ENCODE measurements around the gene RYR1.
"Not testable (repeated sequence)": the region's sequence is repeated elsewhere in the genome, so short reads cannot be mapped to it uniquely, and the experiment has no call there.

Gene RYR1

DNA sequence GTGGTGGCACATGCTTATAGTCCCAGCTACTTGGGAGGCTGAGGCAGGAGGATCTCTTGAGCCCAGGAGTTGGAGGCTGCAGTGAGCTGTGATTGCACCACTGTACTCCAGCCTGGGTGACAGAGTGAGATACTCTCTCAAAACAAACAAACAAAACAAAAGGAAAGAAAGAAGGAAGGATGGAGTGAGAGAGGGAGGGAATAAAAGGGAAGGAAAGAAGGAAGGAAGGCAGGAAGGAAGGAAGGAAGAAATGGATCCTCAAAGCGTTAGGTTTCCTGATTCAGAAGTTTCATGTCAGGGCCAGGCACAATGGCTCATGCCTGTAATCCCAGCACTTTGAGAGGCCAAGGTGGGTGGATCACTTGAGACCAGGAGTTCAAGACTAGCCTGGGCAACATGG lies 84.5 kb downstream of the RYR1 start:
- DNase-seq: not testable (repeated sequence)

DNA sequence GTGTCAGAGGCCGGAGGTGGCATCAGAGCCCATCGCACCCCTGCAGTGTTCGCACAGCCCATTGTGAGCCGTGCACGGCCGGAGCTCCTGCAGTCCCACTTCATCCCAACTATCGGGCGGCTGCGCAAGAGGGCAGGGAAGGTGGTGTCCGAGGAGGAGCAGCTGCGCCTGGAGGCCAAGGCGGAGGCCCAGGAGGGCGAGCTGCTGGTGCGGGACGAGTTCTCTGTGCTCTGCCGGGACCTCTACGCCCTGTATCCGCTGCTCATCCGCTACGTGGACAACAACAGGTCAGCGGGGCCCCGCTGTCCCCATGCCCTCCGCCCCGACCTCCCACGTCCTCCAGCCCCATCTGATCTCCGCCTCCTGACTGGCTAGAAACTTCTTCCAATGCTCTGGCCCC lies 85.7 kb downstream of the RYR1 start:
- no peak for DNase-seq

DNA sequence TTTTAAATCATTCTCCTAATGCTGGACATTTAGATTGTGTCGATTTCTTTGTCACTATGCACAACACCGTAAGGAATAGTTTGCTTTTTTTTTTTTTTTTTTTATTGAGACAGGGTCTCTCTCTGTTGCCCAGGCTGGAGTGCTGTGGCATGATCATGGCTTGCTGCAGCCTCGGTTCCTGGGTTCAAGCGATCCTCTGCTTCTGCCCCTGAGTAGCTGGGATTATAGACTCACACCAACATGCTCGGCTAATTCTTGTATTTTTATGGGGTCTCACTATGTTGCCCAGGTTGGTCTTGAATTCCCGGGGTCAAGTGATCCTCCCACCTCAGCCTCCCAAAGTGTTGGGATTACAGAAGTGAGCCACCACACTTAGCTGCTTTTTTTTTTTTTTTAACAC lies 86.5 kb downstream of the RYR1 start:
- no peak for DNase-seq

DNA sequence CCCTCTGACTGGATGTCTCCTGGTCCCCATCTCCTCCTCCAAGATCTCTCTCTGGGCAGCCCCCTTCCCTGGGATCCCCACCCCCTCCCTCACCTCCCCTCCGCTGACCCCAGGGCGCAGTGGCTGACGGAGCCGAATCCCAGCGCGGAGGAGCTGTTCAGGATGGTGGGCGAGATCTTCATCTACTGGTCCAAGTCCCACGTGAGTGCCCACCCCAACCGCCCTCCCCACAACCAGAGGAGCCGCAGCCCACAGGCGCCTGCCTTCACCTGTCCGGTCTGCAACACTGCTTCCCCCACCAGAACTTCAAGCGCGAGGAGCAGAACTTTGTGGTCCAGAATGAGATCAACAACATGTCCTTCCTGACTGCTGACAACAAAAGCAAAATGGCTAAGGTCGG lies 89.4 kb downstream of the RYR1 start:
- no peak for DNase-seq

DNA sequence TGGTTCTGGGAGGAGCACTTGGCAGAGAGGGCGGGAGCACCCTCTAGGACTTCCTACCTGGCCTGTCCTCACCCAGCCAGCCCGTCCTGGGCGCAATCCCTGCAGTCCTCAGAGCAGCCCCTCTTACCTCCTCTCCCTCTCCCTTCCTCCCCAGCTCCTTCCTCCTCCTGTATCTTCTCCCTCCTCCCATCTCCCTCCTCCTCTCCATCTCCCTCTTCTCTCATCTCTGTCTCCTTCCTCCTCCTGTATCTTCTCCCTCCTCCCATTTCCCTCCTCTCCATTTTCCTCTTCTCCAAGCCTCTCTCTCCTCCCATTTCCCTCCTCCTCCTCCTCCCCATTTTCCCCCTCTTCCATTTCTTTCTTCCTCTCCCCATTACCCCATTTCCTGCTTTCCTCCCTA lies 89.8 kb downstream of the RYR1 start:
- no peak for DNase-seq

DNA sequence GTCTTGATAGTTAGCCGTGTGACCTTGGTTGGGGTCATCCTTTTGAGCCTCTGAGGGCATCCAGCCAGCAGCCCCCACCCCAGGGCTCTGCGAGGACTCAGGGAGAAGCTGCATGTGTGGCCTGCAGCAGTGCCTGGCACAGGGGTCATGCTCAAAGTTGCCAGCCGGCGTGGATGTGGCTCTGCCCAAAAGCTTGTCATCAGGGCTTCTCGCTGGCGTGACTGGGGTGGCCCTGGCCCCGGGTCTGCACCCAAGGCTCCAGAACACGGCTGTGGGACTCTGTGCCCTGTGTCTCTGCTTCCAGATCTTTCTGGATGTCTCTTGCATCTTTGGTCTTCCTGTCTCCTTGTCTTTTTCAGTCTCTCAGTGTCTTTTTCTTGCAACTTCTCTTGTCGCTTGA lies 90.9 kb downstream of the RYR1 start:
- no peak for DNase-seq

DNA sequence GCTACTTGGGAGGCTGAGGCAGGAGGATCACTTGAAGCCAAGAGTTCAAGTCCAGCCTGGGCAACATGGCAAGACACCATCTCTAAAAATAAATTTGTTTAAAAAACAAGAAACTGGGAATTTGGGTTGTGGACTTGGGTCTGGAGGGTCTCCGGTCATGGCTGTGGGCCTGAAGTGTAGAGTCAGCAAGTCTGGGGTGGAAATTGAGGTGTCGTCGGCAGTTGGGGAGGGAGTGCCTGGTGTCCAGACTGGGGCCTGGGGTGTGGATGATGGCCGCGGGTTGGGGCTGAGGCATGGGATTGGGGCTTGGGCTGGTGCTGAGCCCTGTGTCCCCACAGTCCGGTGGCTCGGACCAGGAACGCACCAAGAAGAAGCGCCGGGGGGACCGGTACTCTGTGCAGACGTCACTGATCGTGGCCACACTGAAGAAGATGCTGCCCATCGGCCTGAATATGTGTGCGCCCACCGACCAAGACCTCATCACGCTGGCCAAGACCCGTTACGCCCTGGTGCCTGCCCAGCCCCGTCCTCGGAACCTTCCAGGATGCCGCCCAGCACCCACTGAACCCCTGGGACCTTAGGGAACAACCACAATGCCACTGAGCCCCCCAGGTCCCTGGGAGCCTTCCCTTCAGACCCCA lies 91.6 kb downstream of the RYR1 start:
- DNase-seq: no peak

DNA sequence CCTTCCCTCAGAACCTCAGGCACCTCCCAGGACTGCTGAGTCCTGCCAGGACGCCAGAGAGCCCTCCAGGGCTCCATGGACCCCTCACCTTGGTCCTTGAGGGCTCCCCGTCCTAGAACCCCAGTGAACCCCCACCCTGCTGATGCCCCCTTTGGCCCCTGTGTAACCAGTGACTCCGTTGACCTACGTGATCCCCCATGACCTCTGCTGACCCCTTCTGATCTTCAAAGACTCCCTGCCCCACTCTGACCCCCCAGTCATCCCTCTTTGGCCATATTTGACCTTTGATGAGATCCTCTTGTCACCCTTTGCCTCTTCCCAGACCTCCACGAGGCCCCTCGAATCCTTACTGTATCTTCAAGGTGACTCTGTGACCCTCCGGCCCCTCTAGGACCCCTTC lies 92.9 kb downstream of the RYR1 start:
- DNase-seq: no peak

DNA sequence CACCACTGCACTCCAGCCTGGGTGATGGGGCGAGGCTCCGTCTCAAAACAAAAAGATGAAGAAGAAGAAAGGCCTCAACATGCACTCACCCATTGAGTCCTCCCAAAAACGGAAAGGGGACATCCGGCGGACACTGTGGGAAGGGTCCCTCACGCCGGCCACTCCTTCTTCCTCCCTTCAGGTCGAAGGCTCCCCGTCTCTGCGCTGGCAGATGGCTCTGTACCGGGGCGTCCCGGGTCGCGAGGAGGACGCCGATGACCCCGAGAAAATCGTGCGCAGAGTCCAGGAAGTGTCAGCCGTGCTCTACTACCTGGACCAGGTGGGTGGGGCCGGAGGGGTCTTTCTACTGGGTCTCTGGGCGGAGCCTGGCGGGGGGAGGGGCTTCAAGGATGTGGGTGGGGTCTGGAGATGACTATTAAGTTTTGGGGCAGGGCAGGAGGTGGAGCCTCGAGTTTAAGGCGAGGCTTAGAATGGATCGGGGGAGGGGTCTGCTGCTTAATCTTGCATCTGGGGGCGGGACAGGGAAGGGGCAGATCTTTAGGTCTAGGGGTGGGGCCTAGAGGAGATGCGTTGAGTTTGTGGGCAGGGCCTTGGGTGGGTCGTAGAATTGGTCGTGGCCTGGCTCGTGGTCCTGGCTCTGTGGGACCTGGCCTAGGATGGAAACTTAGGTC lies 94.1 kb downstream of the RYR1 start:
- DNase-seq: no peak

DNA sequence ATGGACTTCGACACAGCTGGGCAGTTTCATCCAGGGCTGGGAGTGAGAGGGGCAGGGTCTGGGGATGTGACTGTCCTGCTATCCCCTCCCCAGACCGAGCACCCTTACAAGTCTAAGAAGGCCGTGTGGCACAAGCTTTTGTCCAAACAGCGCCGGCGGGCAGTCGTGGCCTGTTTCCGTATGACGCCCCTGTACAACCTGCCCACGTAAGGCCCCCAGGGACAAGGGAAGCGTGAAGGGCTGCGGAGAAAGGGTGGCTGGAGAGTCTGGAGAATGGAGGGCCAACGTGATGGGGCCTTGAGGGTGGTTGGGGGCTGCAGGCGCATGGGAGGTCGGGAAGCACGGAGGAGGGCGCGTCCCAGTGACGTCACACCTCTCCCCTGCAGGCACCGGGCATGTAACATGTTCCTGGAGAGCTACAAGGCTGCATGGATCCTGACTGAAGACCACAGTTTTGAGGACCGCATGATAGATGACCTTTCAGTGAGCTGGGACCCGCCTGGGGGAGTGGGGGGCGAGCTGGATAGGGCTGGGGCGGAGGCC lies 94.8 kb downstream of the RYR1 start:
- DNase-seq: no peak

DNA sequence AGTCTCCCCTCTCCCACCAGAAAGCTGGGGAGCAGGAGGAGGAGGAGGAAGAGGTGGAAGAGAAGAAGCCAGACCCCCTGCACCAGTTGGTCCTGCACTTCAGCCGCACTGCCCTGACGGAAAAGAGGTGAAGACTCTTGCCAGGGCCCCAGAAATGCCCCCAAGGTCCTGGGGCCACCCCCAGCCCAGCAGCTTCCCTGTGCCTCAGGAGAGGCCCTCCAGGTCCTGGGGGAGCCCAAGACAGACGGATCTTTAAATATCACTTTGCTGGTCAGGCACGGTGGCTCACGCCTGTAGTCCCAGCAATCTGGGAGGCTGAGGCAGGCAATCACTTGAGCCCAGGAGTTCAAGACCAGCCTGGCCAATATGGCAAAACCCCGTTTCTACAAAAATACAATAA lies 95.4 kb downstream of the RYR1 start:
- DNase-seq: no peak

DNA sequence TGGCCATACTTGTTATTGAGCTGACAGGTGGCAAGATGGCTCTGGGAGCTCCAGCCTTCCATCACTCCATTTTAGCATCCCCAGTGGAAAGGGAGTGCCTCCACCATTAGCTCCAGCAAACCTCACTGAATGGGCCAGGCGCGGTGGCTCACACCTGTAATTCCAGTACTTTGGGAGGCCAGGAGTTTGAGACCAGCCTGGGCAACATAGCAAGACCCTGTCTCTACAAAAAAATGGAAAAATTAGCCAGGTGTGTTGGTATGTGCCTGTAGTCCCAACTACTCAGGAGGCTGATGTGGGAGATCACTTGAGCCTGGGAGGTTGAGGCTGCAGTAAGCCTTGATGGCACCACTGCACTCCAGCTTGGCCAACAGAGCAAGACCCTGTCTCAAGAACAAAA lies 98.0 kb downstream of the RYR1 start:
- no peak for DNase-seq

DNA sequence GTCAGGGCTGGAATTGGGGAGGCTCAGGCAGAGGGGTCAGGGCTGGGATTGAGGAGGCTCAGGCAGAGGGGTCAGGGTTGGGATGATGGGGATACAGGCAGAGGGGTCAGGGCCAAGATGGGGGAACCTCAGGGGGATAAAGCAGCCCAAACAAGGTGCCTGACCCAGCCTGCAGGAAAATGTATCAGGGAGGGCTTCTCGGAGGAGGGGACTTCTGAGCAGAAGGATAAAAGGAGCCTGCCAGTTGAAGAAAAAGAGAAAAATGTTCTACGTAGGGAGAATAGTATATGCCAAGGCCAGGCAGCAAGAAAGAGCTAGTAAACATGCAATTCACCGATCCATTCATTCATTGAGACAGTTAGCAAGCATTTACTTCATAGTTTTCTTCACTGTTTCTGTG lies 99.4 kb downstream of the RYR1 start:
- no peak for DNase-seq

DNA sequence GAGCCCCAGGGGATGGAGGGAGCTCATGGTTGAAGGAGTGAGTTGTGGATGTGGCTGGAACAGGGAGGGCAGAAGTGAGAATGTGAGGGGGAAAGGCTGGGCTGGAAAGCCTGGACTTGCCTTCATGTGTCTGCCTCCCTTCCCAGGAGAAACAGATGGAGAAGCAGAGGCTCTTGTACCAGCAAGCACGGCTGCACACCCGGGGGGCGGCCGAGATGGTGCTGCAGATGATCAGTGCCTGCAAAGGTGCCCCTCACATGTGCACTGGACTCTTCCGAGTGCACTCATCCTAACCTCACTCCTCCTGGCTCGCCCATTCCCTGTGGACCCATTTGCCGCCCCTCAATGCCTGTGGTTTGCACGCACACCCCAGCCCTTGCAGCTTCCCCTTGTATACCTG lies 101.1 kb downstream of the RYR1 start:
- DNase-seq: no peak

DNA sequence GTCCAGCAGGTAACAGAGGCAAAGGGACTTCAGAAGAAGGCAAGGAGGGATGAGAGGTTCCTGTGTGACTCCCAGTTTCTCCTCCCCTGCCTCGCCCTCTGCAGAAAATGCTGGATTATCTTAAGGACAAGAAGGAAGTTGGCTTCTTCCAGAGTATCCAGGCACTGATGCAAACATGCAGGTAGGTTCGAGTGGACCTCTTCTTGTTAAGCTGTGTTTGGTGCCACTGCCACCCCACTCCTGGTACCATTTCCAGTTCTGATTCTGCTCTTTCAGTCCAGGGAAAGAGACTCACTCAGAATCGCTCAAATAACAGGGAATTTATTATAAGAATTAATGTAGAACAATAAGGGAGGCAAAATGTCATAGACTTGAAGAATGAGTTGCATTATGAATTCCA lies 101.7 kb downstream of the RYR1 start:
- no peak for DNase-seq

DNA sequence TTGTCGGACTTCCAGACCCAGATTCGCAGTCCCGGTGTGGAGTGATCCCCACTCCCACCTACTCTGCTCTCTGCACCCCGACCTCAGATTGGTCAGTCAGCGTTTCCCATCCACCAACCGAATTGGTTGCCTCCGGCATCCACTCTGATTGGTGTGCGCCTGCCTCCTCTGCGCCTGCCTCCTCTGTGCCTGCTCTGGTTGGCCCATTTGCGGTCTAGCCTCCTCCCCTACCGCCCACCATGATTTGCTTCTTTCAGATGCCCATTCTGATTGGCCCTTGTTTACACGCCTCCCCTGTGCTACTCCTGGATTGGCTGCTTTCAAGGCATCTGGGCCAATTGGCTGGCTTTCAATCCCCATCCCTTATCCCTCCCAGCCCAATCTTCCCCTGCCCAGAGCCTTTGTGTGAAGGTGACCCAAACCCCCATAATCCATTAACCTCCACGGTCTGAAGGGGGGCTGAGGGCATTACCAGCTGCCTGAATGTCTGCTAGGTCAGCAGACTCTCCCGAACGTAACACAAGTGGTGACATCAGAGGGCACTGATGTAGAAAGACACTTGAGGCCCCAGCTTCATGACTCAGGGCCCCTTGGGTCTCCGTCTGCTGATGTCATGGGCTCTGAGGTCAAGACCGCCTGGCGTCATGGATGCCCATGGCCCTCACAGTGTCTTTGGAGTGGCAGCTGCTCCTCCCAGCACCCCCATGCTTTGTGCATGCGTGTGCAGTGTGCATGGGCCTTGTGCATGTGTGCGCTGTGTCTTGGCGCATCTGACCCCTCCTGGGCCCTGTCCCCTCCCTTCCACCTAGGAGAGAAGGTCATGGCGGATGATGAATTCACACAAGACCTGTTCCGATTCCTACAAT lies 103.8 kb downstream of the RYR1 start:
- DNase-seq: no peak

DNA sequence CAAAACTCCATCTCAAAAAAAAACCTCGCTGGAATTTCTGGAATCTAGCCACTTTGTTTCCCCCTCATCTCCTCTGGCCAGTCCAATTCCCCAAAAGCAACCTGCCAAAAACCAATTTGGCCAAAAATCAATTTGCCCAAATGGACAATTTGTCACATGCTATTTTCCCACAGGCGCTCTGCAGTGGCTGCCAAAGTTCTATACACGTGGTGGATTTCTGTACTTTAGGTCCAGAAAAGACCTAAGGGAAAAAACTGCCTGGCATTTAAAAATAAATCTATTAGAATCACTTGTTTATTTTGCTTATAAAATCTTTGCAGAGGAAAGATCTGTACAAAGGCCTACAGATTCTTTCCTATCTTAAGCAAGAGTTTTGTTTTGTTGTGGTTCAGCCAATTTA lies 104.9 kb downstream of the RYR1 start:
- no peak for DNase-seq

DNA sequence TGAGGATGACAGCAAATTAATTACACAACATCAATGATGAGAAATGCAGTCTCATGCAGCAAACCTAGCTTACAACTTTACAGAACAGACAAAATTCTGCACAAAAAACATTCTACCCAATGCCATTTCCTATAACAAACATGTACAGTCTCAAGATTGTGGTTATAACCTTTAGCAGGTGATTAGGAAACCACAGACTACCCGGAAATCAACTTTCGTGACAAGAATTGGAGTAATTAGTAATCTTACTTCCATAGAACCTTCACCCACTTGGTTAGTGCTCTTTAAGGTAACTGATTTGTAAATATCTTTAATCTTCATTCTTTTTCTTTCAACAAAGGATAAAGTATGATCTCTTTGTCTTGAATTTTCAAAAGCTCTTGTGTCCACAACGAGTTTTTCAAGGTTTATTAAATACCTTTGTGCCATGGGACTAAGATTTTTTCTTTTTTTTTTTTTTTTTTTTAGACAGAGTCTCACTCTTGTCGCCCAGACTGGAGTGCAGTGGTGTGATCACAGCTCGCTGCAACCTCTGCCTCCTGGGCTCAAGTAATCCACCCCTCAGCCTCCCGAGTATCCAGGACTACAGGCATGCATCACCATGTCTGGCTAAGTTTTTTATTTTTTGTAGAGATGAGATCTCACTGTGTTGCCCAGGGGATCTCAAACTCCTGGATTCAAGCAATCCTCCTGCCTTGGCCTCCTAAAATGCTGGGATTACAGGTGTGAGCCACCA lies 105.5 kb downstream of the RYR1 start:
- no peak for DNase-seq

DNA sequence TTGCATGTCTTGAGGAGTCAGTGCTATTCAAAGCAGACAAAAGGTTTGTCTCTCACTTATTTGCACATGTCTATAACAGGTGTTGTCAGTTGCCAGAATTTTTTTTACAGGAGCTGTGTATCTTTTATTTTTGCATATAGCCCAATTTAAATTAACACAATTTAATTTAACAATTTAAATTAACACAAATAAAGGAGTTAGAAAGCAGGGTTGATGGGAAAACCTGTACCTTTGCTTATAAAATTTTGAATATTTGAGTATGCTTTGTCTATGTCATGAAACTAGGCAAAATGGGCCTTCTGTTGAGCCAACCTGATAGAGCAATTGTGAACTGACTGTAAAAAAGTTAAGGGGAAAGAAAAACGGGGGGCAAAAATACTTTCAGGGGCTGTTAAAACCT lies 106.3 kb downstream of the RYR1 start:
- DNase-seq: no peak

DNA sequence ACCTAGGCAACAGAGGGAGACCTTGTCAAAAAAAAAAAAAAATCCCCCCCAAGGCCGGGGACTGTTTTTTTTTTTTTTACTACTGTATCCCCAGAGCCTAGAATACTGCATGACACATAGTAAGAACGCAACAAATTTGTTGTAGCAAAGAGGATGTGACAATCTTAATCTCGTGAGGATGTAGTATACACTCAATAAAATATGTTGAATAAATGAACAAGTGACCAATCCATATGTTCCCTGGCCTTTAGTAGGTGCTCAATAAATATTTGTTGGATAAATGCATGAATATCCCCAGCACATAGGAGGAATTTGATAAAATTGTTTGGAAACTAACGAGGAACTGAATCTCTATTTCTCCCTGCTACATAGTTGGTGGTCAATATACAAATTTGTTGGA lies 108.5 kb downstream of the RYR1 start:
- DNase-seq: no peak

DNA sequence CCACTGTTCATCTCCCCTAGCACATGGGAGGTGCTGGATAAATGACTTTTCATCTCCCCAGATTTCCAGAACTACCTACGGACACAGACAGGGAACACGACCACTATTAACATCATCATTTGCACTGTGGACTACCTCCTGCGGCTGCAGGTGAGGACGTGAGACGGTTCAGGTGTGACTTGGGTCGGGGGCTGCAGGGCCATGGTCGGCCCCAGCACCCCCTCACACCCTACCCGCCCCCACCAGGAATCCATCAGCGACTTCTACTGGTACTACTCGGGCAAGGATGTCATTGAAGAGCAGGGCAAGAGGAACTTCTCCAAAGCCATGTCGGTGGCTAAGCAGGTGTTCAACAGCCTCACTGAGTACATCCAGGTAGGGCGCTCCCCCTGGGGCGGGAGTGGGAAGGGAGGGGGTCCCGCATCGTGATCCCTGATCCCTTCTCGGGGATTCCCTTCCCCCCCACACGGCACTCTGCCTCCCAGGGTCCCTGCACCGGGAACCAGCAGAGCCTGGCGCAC lies 109.9 kb downstream of the RYR1 start:
- no peak for DNase-seq

DNA sequence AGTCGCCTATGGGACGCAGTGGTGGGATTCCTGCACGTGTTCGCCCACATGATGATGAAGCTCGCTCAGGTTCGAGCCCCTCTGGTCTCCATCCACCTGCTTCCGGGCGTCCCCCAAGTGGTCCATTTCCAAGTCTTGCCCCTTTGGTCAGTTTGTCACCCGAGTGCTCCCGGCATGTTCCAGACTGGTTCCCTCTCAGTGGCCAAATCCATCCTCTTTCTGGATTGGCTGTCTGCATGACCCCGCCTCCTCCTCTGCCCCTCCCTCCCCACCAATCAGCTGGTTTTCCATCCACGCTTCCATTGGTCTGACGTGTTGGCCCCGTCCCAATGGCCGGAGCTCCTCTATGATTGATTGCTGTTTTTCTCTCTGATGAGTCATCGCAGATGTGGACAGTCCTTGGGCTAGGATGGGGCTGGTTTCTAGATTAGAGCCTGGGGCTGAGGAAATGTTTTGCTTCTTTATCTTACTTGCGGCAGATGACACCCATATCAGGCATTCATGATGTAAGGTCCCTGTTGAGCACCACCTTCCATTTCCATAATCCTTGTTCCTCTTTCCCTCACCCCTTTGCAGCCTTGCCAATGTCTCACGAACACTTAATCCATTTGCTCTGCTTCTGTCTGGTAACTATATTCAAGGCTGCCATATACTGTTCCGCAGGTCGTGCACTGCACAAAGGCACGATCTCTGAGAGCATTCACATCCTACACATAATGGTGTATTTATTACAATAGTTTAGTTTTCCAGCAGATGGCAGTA lies 110.5 kb downstream of the RYR1 start:
- DNase-seq: no peak
